ENCODE results near the gene CWF19L2. TPM values are rescaled to one million over a fixed set of nuclear protein-coding genes. Genes with fewer than 3 reads are reported as not detected.

CWF19L2 gene
- total RNA-seq, 1 experiment from 2014 or later, result 7.0 TPM

GRCh38 chr11:107372439-107372838, 85.2 kb downstream of the CWF19L2 start:
- Histone ChIP-seq H3K36me3 (ENCODE audit: control insufficient read depth in 1 of 2, insufficient read depth in 2 of 2, low read length in 2 of 2) (no peaks in the 10 kb centered on the region), H3K4me2 (ENCODE audit: low read length) (no peak overlapping the region), H3K9me3 (ENCODE audit: control insufficient read depth in 1 of 2, insufficient read depth in 1 of 2, low read depth in 1 of 2, low read length in 2 of 2) (no peaks in the 10 kb centered on the region), H4K20me1 (ENCODE audit: insufficient read depth) (no peaks in the 10 kb centered on the region), H3K4me1 (ENCODE audit: control insufficient read depth in 1 of 2, insufficient read depth in 2 of 2, low read length in 2 of 2) (no peaks in the 10 kb centered on the region), H3K9me2 (ENCODE audit: insufficient read depth) (no peaks in the 10 kb centered on the region), H3K9ac (ENCODE audit: low read length) (no peak overlapping the region), H3K79me2 (ENCODE audit: insufficient read depth, low read length) (no peaks in the 10 kb centered on the region; the same call in 1 of the 2 replicates), H3K27ac (ENCODE audit: low read depth, low read length) (no peak overlapping the region), H3K27me3 (ENCODE audit: insufficient read depth, low read length) (no peaks in the 10 kb centered on the region), H3K4me3 (replicated peaks in 1 of 2; ENCODE audit: low read depth in 1 of 2, low read length in 2 of 2) (no peak overlapping the region), H2AFZ (ENCODE audit: low read depth, low read length, poor library complexity, severe bottlenecking) (no peak overlapping the region)
- ChIA-PET POLR2A (no interaction called here), CTCF (no interaction called here), RAD21 (ENCODE audit: low non-redundant PET in 1 of 2, low total read pairs in 2 of 2, uncharacterized antibody in 2 of 2, unreplicated experiment in 2 of 2) (no interaction called here)
- DNase-seq (ENCODE audit: low read depth, low spot score) (no peak), ATAC-seq (no peak)
- intact Hi-C loops (cut with micrococcal nuclease), result no loop called here
- BruUV-seq (replicated peaks), result no TSS peak
- no peak for TF ChIP-seq POLR2A (IDR thresholded peaks at IDR 0.05; ENCODE audit: borderline replicate concordance, extremely low read depth, insufficient read depth, insufficient read length)
- no peak for TF ChIP-seq CEBPB (IDR thresholded peaks at IDR 0.05; ENCODE audit: low read depth)
- TF ChIP-seq CBX3 (IDR thresholded peaks at IDR 0.05; ENCODE audit: low read depth), result no peak
- no peak for TF ChIP-seq POLR2AphosphoS5 (IDR thresholded peaks at IDR 0.05; ENCODE audit: low read depth, low read length)
- no peak for TF ChIP-seq RAD21 (IDR thresholded peaks at IDR 0.05; ENCODE audit: low read depth)
- TF ChIP-seq REST (IDR thresholded peaks at IDR 0.05; ENCODE audit: low read depth), result no peak
- TF ChIP-seq ATF3 (IDR thresholded peaks at IDR 0.05), result no peak
- TF ChIP-seq ZFX (IDR thresholded peaks at IDR 0.05), result no peak
- TF ChIP-seq YY1 (IDR thresholded peaks at IDR 0.05; ENCODE audit: extremely low read depth, insufficient replicate concordance, low read depth, low read length), result no peak
- no peak for TF ChIP-seq EGR1 (IDR thresholded peaks at IDR 0.05; ENCODE audit: low read depth)
- TF ChIP-seq ELF1 (IDR thresholded peaks at IDR 0.05; ENCODE audit: borderline replicate concordance, low read depth), result no peak
- no peak for TF ChIP-seq FOSL1 (IDR thresholded peaks at IDR 0.05; ENCODE audit: low read depth)

All from HCT116 (cell line).